ENCODE data around the gene LRP5.
A peak's percentile ranks its signal among the peaks of the same experiment; 100 is the strongest.

Gene LRP5

DNA sequence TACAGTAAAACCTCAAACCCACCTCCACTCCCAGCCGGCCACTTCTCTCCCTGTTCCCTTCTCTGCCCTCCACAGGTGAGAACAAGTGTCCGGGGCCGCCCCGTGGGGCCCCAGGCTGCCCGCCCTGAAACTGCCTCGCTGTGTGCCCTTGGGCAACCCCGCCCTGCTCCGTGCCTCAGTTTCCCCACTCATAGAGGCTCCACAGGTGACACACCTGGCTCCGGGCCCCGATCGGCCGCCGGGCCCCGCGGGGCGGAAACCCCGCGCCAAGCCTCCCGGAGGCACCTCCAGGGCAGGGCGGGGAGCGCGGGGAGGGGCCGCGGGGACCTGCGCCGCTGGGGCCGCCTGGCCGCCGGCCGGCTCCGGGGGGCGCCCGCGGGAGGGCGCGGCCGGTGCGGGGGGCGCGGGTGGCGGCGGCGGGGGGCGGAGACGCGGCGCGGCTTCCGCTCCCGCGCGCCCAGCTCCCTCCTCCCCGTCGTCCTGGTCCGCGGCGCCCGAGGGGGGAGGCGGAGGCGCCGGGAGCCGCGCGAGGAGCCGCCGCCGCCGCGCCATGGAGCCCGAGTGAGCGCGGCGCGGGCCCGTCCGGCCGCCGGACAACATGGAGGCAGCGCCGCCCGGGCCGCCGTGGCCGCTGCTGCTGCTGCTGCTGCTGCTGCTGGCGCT is at the start of gene LRP5:
TSS of gene LRP5 (plus strand) at position 475 of the 663 bp plus-strand sequence. CDS start at position 599, 124 bp downstream.
- DNase-seq (ENCODE audit: low read depth) = no peak

GRCh38 chr11:68263444-68264035 is 48.9 kb upstream of the LRP5 start:
- DNase-seq (ENCODE audit: low read depth) = no peak

DNA sequence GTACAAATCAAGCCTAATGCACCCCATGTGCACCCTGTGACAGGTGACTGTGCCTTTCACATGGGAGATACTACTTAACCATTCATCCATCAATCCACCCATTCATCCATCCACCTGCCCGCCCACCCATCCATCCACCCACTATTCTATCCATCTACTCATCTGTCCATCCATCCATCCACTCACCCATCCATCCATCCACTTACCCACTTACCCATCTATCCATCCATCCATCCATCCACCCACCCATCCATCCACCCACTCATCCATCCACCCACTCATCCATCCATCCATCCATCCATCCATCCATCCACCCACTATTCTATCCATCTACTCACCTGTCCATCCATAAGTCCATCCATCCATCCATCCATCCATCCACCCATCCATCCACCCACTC is 48.1 kb upstream of the LRP5 start:
- DNase-seq (ENCODE audit: low read depth) = no peak

- no peak for DNase-seq (ENCODE audit: low read depth)
These were observed 47.5 kb upstream of the LRP5 start for GRCh38 chr11:68264741-68265540.

GRCh38 chr11:68266121-68266891 is 46.1 kb upstream of the LRP5 start:
- DNase-seq (ENCODE audit: low read depth) = no peak

DNA sequence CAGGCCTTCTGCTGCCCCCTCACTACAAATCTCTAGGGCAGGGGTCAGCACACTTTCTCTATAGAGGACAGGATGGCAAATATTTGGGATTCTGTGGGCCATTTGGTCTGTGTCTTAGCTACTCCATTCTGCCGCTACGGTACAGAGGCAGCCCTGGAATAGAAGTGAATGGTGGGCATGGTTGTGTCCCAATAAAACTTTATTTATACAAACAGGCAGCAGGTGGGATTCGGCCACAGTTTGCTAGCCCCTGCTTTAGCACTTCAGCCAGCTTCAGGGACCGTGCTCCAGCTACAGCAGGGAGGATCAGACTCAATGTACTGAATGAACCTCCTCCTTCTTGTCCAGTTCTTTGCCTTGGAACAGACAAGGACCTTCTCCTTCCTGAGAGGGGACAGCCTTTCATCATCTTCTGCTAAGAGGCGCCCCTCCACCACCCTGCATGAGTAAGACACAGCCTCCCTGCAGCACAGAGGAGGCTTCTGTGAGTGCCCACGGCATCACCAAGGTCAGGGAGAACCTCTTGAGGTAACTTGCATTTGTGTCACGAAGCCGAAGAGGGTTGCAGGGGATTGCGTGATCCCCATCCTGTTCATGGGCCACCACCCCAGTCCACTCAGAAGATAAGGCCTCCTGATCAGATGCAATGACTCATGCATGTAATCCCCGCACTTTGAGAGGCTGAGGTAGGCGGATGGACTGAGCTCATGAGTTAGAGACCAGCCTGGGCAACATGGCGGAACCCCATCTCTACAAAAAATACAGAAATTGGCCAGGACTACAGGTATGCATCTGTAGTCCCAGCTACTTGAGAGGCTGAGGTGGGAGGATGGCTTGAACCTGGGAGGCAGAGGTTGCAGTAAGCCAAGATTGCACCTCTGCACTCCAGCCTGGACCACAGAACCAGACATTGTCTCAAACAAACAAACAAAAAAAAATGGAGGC is 45.2 kb upstream of the LRP5 start:
- peak; percentile 47 for DNase-seq (ENCODE audit: low read depth)

DNA sequence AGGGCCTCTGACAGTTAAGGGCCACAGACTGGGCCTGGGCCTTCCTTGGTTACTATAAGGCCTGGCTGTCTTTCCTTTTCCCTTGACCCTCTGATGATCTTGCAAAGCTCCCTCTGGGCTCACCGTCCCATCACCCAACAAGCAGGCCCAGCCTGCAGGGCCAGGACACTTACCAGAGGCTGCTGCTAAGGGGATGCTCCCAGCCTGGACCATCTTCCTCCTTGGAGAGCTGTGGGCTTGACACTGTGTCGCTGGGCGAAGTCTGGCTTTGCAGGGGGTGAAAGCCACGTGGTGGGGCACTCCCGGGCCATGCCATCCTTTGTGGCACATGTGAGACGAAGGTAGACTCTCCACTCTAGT is 44.5 kb upstream of the LRP5 start:
- no peak for DNase-seq (ENCODE audit: low read depth)

DNA sequence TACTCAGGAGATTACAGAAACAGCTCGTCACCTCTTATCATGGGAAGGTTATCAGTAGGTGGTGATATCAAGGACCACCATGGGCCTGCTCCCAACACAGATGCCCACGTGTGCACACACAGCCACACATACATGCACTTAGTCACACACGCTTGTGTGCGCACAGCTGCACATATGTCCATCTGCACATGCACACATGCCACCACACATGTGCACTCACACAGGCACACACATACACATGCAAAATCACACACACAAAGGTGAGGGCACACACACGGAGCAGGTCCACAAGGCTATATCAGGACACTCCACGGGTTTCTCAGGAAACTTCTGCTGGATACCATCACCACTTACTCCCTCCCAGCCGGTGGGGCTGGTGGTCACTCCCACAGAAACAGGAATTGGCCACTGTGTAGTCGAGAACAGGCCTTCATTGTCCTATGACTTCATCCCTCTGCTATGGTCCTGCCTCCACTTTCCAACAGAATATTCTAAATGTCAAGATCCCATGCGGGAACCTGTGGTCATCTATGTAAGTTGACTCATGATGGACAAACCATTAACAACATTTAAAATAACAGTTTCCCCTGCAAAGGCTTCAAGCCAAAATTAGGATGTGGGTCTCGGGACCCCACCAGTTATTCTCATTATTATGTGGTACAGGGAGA is 42.8 kb upstream of the LRP5 start:
- DNase-seq (ENCODE audit: low read depth) = peak; percentile 90

- no peak for DNase-seq (ENCODE audit: low read depth)
These were observed 42.0 kb upstream of the LRP5 start for GRCh38 chr11:68270196-68271022.

DNA sequence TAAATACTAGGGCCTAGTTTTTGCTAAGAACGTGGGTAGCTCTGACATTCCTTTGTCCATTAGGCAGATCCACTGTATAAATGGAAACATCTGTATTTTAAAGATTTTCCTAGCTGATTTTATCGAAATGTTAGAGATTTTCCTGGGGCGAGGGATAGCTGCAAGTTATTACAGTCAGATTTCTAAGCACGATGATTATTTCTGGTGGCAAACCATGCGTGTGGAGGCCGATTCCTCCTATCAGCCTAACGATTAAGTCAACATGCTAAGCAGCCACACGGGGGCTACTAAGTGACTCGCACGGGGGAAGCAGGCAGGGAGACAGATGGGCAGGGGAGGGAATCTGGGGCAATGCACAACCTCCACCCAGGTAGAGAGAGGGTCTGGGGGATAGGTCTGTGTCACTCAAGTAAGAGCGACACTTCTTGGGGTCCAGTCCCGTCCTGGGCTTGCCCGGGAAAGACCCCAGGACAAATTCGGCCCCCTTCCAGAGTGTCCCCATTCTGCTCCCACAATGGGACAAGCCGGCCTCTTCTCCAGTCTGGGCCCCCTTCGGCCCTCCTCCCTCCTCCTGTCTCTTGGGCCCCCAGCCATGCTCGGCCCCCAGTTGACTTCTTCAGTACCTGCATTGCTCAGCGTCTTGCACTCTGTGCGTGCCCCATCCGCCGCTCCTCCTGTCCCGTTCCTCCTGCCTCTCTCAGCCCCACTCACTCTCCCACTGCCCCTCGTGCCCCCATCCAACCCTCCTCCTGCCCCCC is 41.2 kb upstream of the LRP5 start:
- DNase-seq (ENCODE audit: low read depth) = peak; percentile 82

GRCh38 chr11:68271781-68272608 is 40.4 kb upstream of the LRP5 start, which contains the start of gene C11orf24:
C11orf24 (minus strand) TSS chr11:68271973; CDS start chr11:68263767, 8,206 bp downstream.
- peak; percentile 93 for DNase-seq (ENCODE audit: low read depth)

- DNase-seq (ENCODE audit: low read depth) = no peak
These were observed 39.2 kb upstream of the LRP5 start for GRCh38 chr11:68273026-68273738.

- no peak for DNase-seq (ENCODE audit: low read depth)
These were observed 38.1 kb upstream of the LRP5 start for GRCh38 chr11:68274306-68274705.

DNA sequence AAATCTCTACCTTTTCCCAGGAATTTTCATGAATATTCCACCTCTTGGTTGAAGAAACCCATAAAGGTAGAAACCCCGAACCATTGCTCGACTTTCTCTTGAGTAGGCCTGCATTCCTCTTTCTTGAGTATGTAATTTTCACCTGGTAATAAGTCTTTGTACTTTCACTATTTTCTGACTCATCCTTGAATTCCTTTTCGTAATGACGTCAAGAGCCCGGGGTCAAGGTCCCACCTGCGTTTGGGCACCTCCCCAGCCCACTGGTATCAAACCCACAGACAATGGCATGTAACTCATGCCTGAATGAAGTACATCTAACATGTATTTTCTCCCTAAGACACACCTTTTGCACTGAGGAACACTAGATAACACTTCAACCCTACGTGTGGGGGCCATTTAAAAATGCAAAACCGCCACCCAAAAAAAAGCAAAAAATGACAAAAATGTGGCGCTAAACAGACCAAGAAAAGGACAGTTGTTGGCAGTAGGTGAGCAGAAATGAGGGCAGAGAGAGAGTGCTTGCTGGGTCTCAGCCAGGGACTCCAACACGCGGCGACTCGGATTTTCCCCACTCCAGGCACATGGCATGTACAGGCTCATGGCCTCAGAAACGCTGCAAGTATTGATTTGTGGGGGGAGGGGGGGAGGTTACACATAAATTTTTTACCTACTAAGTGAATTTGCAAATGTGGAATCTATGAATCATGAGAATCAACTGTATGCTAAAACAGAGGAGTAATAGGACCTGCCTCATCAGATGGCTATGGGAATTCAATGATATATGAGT is 36.5 kb upstream of the LRP5 start:
- DNase-seq (ENCODE audit: low read depth) = no peak

- DNase-seq (ENCODE audit: low read depth) = no peak
These were observed 35.5 kb upstream of the LRP5 start for GRCh38 chr11:68276861-68277260.

GRCh38 chr11:68279676-68280075 is 32.7 kb upstream of the LRP5 start:
- DNase-seq (ENCODE audit: low read depth) = no peak

Data from iris pigment epithelial cell (primary cell).